ENCODE measurements around the gene PBX3.

PBX3 gene

DNA sequence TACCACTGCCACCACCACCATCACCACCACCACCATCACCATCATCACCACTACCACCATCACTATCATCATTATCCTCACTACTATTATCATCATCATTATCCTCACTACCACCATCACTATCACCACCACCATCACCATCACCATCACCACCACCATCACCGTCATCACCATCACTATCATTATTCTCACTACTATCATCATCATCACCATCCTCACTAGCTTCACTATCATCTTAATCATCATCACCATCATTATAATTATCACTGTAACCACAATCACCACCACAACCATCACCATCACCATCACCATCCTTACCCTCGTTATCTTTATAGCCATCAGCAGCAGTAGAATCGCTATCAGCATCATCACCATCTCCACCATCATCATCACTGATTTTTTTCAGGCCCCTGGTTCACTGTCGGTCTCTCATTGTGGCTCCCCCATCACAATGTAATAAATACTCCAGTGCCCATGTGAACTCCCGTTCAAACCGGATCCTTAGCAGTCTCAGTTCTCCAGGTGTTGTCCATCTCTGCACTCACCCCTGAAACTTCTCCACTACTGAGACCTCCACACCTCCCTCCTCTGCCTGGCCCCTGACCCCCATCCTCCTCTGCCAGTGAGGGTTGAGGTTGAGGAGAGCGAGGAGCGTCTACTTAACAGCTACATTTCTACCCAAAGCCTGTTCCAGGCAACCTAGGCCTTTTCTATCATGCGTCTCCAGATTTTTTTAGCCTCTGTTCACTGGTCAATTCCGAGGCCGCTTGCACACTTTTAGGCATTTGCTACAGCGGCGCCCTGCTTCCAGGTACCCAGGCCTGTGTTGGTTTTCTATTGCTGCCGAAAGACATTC lies 238.2 kb downstream of the PBX3 start:
- DNase-seq: no peak

DNA sequence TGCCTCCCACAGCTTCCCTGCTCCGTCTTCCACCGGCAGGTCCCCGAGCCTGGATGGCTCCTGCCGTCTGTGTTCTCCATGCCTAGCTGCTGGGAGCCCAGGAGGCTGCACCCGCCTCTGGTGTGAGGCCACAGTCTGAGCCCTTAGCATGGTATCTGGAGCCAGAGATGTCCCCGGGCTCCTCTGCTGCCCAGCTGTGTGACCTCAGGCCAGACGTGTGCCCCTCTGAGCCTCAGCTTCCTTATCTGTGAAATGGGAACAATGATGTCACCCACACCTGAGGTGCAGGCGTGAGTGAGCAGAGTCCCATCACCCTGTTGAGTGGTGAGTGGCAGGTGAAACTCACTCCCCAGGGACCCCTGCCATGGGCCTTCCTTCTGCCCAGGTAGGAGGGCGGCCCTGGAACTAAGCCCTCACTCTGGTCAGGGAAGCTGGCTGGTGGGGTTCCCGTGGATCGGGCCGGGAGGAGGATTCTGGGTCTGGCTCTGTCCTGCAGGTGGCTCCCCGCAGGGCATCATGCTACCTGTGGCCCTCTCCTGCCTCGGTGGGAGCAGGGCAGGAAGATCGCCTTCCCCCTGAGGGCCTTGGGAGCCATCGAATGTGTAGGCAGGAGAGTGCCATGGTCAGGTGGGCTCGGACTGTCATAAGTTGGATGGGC lies 239.0 kb downstream of the PBX3 start:
- no peak for DNase-seq

- DNase-seq: no peak
Measured at GRCh38 chr9:125986966-125987365, 239.8 kb downstream of the PBX3 start.

DNA sequence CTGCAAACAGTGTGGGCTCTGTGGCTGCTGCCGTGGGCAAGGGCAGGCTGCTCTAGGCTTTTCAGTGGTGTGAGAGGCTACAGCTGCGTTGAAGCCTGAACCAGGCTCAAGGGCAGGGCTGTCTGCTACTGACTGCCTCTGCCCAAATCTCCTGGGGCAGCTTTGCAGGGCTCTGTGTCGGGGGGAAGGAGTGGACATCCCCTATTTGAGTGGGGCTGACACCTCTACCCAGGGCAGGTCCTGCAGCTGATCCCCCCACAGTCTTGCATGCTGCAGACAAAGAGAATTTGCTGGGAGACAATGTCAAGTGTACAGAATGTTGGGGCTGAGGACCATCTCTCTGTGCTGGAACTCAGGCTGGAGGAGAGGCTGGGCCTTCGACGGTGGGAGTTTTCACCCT lies 240.2 kb downstream of the PBX3 start:
- no peak for DNase-seq

GRCh38 chr9:125988479-125989050 lies 241.4 kb downstream of the PBX3 start:
- no peak for DNase-seq

DNA sequence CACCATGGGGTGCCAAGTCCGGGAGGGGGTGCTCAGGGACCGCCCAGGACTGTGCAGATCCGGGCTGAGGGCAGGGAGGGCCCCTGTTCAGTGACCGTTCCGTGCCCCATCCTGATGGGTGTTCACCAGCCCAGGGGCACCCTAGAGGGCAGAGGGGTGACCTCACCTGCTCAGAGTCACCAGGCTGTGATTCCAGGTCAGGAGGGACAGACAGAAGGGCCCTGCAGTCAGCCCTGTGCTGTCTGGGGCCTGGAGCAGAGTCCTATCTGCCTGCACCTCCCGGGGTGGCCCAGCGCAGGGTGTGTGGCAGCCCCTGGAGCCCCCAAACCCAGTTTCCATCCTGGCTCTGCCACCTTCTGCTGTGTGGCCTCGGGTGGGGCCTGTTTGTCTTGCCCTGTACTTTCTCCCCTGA lies 241.9 kb downstream of the PBX3 start:
- DNase-seq: no peak

DNA sequence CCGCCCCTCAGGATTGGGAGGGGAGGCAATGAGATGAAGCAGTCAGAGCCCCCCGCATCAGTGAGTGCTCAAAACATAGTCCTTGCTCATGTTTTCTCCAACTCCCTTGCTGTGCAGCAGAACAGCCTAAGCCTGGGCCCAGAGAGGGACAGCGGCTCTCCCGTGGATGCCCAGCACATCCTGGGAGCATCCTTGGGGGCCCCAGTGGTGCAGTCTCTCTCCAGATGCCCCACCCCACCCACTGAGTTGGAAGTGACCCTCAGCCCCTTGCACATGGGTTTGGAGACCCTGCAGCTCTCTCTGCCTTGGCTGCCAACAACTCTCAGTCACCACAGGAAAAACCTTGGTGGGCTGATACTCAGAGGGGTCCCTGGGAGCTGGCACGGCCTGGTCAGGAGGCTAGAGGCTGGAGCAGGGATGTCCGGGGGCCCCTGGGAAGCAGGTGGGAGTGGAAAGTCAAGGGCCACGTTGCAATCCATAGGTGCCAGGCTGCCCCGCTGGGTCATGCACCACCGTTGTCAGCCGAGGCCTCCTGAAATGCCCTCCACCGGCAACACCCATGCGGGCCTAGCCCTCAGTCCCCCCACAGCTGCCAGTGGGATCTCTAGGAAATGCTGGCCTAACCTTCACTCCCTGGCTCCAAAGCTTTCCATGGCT lies 242.5 kb downstream of the PBX3 start:
- DNase-seq: no peak

GRCh38 chr9:125990186-125990792 lies 243.1 kb downstream of the PBX3 start:
- no peak for DNase-seq

DNA sequence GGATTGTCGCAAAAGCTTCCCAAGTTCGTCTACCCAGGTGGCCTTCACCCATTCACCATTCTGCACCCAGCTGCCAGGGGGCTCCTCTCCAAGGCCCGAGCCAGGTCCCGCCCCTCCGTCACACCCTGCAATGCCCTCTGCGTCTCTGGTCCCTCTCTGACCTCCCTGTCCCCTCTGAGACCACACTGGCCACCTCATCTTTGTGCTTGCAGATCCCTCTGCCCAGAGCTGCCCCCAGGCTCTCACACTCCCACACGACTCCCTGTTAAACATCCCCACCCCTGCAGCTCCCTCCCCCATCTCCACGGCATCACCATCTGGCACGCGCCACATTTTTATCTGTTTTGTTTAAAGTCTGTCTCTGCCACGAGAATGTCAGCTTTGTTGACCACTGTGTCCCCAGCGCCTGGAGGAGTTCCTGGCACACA lies 243.6 kb downstream of the PBX3 start:
- DNase-seq: no peak

DNA sequence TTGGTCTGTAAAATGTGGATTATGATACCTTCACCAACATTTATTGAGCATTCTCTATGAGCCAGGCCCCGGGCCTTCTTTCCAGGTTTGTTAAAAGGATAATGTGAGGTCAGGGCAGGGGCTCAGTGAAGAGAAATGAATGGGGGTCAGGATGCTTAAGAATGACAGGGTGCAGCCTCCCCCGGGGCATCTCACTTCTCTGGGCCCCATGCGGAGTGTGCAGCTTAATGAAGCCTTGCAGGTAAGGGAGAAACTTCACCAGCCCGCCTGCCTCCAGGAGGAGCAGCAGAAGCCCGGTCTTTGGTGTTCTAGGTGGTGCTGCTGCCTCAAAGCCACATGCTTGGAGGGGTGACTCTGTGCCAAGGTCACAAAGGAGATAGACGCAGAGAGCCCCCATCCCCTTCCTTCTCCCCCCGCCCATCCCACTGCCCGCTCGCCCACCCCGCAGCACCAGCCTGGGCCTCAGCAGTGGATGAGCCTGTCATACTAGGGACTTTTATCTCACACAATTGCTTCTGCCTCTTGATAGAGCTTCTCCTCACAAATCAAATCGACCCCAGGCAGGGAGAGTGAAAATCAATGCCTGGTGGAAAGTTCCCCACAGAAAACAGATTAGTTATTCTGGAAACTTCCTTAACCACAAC lies 244.8 kb downstream of the PBX3 start:
- DNase-seq: no peak

DNA sequence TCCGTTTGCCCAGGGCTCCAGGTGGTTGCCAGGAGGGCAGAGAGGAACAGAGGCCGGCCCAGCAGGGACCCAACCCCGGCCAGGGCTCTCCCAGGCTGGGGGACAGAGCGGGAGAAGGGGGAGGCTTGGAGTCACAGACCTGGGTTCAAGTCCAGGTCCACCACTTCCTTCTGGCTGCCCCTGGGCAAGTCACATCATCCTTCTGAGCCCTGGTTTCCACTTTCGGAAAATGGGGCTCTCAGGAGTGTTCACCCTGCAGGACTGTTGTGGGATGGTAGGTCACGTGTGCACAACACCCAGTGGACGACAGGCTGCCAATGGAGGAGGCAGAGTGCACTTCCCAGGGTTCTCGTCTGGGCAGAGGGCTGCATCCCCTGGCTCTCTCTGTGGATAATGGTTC lies 245.4 kb downstream of the PBX3 start:
- DNase-seq: no peak

DNA sequence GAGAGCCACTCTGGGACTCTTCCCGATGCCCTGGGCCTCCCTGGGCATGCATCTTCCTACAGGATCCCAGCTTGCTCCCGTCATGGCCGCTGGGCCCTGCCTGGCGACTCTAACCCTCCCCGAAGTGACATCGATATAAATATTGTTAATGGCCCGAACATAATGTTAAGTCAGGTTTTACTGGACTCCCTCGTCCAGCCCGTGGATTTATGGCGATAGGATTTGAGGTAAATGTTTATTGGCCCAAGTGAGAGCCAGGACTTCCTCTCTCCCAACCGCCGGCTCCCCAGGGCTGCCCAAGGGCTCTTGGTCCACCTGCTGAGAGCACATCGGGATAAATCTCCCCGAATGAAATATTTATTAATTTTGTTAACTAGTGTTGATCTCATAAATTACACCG lies 246.3 kb downstream of the PBX3 start:
- DNase-seq: no peak

DNA sequence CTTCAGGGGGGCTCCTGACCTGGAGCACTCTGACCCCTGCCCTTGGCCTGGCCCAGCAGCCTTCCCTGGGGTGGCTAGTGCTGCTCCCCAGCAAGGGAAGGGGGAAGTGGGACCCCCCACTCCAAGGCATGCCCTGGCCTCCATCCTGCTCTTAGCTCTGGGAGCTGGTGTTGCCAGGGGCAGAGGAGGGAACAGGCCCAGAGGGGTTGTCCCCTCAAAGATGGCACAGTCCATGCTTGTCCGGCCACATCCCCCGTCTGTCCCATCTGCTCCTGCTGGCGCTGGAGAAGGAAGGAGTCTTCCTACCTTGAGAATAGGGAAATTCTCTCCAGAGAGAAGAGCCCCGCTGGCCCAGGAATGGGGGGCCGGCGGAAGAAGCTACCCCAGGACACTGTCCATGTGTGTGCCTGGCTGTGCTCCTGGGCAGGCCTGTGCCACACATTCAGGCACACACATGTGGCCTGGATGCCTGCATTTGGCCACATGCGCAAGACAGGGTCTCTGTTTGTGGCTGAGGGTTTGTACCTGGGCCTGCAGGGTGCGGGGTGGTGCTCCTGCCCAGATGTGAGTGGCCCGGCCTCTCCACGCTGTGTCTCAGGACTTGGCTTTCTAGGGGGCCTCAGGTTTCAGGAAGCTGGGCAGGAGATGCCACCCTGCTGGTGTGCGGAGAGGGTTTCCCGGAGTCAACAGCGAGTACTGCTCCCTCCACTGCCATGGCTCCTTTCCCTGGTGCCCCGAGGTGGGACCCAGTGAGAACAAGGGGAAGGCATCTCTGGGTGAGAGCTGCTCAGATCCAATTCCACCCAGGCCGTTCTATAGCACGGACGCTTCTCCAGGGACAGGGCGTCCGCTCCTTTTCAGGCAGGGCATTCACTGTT lies 247.1 kb downstream of the PBX3 start:
- DNase-seq: no peak

GRCh38 chr9:125995006-125995405 lies 247.8 kb downstream of the PBX3 start:
- DNase-seq: no peak

- no peak for DNase-seq
Measured at GRCh38 chr9:125995706-125996105, 248.5 kb downstream of the PBX3 start.

- DNase-seq: no peak
Measured at GRCh38 chr9:125996791-125997190, 249.6 kb downstream of the PBX3 start.

- DNase-seq: no peak
Measured at GRCh38 chr9:125997196-125997823, 250.1 kb downstream of the PBX3 start.

DNA sequence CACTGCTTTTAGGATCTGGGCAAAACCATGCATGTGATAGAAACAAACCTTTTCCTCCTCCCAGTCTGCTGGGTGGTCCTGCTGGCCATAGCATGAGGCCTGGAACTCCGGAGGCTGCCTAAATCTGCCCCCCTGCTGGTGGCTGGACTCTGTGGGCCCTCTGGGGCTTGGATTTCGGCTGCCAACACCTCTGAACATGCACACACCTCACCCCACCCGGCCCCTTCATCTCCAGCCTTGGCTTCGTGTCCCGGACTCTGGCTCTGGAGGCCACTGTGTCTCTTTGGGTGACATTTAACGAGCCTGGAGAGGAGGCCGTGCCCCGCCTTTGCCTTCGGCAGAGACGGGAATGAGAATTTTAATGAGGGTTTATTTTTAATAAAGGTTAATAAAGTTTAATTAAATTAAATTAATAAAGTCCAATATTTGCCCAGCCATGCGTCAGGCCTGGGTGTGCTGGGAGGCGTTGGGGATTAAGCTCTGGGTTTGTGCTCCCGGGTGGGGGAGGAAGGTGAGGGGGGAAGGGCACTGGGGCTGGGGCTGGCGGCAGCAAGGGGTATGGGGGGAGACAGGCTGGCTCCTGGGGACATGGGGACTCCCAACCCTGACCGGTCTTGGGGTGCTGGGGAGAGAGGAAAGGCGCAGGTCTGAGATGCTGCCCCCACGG lies 251.8 kb downstream of the PBX3 start:
- DNase-seq: no peak

DNA sequence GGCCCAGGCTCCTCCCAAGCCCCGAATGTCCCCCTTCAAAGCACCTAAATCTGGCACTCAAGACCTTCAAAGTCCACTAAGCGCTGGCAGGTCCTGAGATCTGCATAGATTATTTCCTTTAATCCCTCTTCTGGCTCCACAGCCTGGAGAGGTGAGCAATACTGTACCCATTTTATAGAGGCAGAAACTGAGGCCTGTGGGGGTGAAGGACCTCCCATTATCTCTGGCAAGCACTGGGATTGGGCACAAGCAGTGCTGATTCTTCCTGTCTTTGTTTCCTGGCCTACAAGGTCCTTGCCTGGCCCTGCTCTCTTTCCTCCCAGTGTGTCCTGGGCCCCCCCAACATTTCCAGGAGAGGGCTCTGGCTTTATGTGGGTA lies 252.3 kb downstream of the PBX3 start:
- no peak for DNase-seq

GRCh38 chr9:126000256-126000655 lies 253.1 kb downstream of the PBX3 start:
- no peak for DNase-seq

All from NCI-H1092 (cell line).